GM21786 (cell line): ENCODE measurements around the gene C22orf42.
"Not testable (repeated sequence)": the region's sequence is repeated elsewhere in the genome, so short reads cannot be mapped to it uniquely, and the experiment has no call there.

Experiments used
- ATAC-seq: cut with Tn5 transposase; IDR thresholded peaks from one replicate; pipeline ENCODE4 v1.9.1; 2021; ENCODE audit not compliant: unreplicated experiment

Gene C22orf42

DNA sequence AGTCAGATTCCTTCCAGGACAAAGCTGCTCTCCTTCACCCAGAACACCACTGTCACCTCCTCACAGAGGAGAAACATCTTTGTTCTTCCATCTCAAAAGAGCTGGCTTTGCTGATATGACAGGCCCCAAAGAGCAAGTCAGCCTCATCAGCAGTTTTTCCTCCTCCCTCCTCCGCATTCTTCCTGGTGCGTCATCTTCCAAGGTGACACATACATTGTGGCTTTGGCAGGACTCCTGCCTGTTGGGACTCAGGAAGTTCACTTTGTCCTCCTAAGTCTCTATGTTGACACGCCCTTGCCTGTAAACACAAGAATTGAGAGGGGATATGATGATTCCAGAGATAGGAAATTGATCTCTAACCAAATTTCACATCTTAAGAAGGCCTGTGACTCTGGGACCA is 23.1 kb downstream of the C22orf42 start:
- not testable (repeated sequence) for ATAC-seq

DNA sequence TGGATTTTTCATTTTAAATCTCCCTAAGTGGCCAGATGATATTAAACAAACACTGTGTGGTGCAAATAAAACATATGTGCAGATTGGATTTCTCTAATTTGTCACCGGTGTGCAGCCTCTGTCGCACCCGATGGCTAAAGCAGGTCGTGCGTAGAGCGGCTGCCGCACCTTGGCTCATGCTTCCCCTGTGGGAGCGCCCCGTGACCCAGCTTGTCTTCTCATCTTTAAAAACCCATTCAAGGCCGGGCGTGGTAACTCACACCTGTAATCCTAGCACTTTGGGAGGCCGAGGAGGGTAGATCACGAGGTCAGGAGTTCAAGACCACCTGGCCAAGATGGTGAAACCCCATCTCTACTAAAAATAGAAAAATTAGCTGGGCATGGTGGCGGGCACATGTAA is 24.3 kb downstream of the C22orf42 start:
- not testable (repeated sequence) for ATAC-seq

DNA sequence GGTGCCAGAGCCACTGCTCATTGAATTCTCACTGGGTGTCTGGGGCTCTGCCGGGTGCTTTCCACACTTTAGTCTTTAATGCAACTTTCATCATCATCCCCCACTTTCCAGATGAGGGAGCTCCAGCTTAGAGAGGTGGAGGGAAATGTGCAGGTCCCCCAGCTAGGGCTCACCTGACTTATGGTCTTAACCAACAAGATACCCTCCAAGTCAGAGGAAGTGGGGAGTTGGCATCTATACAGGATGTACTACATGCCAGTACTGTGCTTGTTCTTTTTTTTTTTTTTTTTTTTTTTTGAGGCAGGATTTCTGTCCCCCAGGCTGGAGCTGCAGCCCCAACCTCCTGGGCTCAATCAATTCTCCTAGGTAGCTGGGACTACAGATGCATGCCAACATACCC is 26.3 kb downstream of the C22orf42 start:
- ATAC-seq: no peak

DNA sequence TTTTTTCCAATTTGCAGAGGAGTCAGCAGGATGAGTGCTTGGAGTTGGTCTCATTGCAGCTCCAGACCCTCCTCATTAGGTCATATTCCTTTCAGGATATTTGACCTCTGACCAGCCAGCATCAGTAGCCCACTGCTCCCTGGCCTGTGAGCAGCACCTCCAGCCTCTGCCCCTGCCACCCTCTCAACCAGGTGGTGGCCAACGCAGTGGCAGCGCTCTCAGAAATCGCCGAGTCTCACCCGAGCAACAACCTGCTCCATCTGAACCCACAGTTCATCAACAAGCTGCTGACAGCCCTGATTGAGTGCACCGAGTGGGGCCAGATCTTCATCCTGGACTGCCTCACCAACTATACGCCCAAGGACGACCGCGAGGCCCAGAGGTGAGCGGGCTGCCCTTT is 27.0 kb downstream of the C22orf42 start:
- no peak for ATAC-seq

DNA sequence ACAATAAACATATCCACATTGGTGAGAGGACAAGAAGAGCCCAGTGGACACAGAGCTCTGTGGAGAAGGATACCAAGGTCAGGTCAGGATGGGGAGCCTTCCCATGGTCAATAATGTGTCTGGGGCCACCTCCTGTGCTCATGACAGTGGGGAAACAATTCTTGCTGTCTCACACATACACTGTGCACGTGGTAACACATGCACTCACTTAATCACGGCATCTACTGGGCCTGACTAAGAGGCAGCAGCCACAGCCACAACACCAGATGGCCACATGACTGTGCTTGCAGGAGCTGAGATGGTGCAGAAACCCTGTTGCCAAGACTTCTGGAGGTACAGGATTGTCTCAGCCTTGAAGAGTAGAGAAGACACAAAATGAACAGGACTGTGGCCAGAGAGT is 28.6 kb downstream of the C22orf42 start:
- ATAC-seq: no peak

DNA sequence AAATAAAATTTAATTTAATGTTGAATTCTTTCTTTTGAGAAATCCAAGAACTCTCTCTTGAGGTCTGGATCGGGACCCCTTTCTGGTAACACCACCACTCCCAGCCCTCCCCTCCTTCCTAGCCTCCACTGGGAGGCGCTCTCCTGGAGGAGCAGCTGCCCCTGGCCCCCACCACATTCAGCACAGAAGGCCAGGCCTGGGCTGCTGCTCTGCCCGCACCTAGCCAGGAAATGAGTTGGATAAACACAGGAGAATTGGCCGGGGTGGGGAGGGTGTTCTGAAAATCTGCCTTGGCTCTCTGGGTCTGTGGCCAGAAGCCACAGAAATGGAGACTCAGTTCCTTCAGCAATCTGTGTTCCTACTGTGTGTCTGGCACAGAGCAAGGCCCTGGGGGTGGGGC is 31.2 kb downstream of the C22orf42 start:
- no peak for ATAC-seq

DNA sequence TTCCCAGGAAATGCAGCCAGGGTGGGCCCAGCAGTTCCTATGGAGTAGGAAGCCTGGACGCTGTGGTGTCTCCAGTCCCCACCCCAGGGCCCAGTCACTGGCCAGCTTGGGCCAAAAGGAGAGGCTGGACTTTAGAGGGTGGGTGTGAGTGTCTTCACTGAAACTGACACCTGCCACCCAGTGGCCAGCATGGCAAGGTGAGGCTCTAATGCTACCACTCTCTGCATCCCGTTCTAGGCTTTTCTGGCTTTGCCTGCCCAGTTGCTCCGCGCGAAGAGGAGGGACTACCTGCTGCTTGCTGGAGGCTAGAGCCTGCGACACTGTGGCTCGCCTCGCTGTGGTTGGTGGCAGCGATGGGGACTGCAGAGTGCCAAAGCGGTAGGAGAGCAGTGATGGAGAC is 35.4 kb downstream of the C22orf42 start:
- no peak for ATAC-seq

DNA sequence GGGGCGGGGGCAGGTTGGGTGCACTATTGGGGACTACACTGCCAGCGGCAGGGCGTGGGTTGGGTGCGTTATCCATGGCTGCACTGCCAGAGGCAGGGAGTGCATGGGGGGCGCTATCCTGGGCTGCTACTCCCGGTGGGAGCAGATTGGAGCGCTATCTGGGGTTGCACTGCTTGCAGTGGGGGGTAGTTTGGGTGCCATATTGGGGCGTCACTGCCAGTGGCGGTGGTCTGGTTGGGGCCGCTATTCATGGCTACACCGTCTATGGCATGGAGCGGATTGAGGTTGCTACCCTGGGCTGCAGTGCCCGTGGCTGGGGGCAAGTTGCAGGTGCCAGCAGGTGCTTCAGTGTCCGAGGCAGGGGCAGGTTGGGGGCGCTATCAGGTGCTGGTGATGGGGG is 36.2 kb downstream of the C22orf42 start:
- no peak for ATAC-seq

DNA sequence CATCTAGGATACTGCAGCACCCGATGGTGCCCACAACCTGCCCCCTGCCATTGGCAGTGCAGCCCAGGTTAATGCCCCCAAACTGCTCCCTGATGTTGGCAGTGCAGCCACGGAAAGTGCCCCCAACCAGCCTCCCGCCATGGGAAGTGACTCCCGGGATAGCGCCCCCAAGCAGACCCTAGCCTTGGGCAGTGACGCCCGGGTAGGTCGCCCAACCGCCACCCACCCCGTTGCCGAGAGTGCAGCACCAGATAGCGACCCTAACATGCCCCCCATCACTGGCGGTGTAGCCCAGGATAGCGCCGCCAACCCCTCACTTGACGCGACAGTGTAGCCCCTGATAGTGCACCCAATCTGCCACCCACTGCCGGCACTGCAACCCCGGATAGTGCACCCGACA is 38.5 kb downstream of the C22orf42 start:
- ATAC-seq: no peak

DNA sequence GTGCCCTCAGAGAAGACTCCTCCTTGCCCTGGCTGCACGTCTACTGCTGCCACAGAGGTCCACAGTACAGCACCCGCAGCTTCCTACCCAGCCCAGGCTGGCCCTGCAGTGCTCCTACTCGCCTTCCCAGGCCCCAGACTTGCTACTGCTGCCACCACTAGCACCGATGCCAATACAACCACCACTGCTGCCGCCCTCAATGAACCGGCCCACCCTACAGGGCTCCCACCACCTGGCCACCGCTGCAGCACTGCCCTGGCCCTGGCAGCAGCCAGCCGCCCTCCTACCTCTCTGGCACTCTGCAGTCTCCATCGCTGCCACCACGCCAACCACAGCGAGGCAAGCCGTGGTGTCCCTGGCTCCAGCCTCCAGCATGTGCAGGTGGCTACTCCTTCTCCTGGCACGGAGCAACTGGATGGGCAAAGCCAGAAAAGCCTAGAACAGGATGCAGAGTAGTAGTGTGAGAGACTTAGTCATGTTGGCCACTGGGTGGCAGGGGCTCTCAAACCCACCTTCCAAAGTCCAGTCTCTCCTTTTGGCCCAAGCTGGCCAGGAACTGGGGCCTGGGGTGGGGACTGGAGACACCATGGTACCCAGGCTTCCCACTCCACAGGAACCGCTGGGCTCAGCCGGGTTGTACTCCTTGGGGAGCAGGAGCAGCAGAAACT is 39.4 kb downstream of the C22orf42 start:
- ATAC-seq: no peak

DNA sequence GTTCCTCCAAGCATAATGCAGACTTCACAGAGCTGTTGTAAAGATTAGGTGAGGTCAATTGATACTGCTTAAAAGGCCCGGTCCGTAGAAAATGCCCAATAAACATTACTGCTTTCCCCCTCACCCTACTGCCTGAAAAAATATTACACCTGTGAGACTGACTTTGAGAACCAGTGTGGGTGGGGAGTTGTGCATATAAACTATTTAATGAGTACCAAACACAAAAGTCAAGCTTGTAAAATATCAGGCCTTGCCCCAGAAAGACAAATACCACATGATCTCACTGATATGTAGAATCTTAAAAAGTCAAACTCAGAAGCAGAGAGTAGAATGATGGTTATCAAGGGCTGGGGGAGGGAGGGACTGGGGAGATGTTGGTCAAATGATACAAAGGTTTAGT is 46.7 kb downstream of the C22orf42 start:
- ATAC-seq: no peak

DNA sequence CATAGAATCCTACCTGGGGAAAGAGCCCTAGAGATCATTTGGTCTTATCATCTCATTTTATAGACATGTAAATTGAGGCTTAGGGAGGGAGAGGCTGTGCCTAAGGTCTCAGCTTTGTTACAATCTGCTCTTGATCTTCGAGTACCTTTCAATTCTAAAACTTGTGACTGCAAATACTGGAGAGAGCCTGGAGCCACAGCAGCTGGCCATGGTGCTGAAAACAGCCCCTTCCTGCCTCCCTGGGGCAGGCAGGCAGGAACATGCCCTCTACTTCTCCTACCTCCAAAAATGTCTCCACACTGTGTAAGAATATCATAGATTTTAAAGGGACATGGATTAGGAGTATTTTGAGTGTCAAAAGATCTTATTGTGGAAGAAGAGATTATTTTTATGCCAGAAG is 52.2 kb downstream of the C22orf42 start:
- ATAC-seq: no peak

DNA sequence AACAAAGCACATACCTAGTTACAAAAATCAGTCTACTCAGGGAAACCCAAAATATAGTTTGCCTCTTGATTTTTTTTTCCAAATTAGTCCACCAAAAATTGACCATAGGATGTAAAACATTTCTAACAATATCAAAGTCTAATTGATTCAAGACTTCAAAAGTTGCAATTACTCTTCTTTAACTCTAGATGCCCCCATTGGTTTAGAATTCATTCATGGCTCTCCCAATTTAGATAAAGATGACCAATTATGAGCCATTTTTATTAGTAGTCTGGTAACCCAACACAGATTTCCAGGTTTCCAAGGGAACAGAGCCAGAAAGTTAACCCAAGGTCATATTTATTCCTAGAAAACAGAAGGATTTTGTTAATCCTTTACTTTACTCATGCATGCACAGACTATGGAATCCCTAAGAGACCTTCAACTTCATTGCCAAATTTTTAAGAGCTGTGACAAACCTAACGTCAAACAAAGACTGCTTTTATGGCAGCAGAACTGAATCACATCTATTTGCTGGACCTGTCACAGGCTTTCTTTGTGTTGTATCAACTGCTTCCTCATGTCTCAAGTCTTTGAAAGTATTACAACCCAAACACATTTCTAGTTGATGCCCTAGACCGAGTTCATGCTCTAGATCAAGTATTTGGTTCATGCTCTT is 55.3 kb downstream of the C22orf42 start:
- no peak for ATAC-seq

DNA sequence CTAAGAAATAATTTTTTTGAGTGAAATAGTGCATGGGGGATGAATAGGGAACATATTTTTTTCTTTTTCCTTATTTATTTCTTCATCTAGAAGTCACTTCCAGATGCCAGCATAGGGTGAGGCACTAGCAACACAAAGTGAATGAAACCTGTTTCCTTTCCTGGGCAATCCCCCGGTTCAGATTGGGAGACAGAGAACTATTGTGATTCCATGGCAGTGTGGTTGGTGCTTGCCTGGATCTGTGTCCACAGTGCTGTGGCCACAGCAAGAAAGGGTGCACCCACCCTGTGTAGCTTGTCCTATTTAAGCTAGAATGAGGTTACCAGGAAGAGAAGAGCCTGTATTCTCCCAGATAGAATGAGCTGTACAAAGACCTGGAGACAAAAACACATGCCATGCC is 58.4 kb downstream of the C22orf42 start:
- no peak for ATAC-seq
